ENCODE measurements around the gene ADAP1.

GRCh38 chr7:992709-993607 is 38.5 kb upstream of the ADAP1 start:
- TF ChIP-seq EZH2phosphoT487 (IDR thresholded peaks at IDR 0.05; ENCODE audit: insufficient read depth, low read depth), result no peak
- no peak for TF ChIP-seq EZH2 (IDR thresholded peaks at IDR 0.05; ENCODE audit: insufficient read depth, poor library complexity, severe bottlenecking)
